ENCODE data around the gene HIBADH.

- TF ChIP-seq CTCF (conservative IDR thresholded peaks at IDR 0.05) (no peak), ZFX (IDR thresholded peaks at IDR 0.05) (no peak)
Observed at GRCh38 chr7:27523321-27523720, 139.4 kb downstream of the HIBADH start.

All from C4-2B (cell line).